Stimulated activated CD4-positive, alpha-beta T cell treated with anti-CD3 and anti-CD28 coated beads, TNF-alpha, amount 100 ng/mL, for 4 hours (primary cell): Measurements from ENCODE around the gene ARMH4.

ENCODE experiments used
- DNase-seq, 3 experiments: peaks; one replicate each; pipeline ENCODE4 v3.0.0-alpha.2; 2020; ENCODE audit warnings: low read depth in 3 of 3

Gene ARMH4

GRCh38 chr14:58152014-58152857 lies at the start of gene ARMH4:
Gene ARMH4, minus strand, starts transcription at chr14:58152213. Its CDS starts 12,855 bp downstream, at chr14:58139358.
- DNase-seq = peak; percentile 36 to 53 (median 42)

- DNase-seq = no peak
Observed at GRCh38 chr14:58200846-58201245, 48.8 kb upstream of the ARMH4 start.

GRCh38 chr14:58200480-58200841 lies 48.4 kb upstream of the ARMH4 start:
- DNase-seq = no peak

GRCh38 chr14:58199726-58200479 lies 47.9 kb upstream of the ARMH4 start, which contains the start of gene ACTR10:
Gene ACTR10, plus strand, starts transcription at chr14:58200149. Its CDS starts 69 bp downstream, at chr14:58200218.
- DNase-seq = peak; percentile 77 to 83 (median 81)

GRCh38 chr14:58198086-58198485 lies 46.1 kb upstream of the ARMH4 start:
- DNase-seq = no peak

GRCh38 chr14:58196198-58196597 lies 44.2 kb upstream of the ARMH4 start:
- no peak for DNase-seq

GRCh38 chr14:58193542-58193941 lies 41.5 kb upstream of the ARMH4 start:
- no peak for DNase-seq

GRCh38 chr14:58191763-58192601 lies 40.0 kb upstream of the ARMH4 start:
- no peak for DNase-seq

GRCh38 chr14:58189176-58189575 lies 37.2 kb upstream of the ARMH4 start:
- no peak for DNase-seq

- no peak for DNase-seq
Observed at GRCh38 chr14:58177125-58177524, 25.1 kb upstream of the ARMH4 start.

GRCh38 chr14:58171090-58171489 lies 19.1 kb upstream of the ARMH4 start:
- peak in 2 of 3 experiments; percentile 17 to 25 for DNase-seq

- no peak for DNase-seq
Observed at GRCh38 chr14:58167891-58168290, 15.9 kb upstream of the ARMH4 start.

- DNase-seq = no peak
Observed at GRCh38 chr14:58167057-58167456, 15.0 kb upstream of the ARMH4 start.

- DNase-seq = peak; percentile 59 to 65 (median 60)
Observed at GRCh38 chr14:58166005-58166983, 14.3 kb upstream of the ARMH4 start.

GRCh38 chr14:58160561-58160960 lies 8.5 kb upstream of the ARMH4 start:
- DNase-seq = no peak

GRCh38 chr14:58151133-58152013 lies 640 bp downstream of the ARMH4 start:
- DNase-seq = no peak

- DNase-seq = no peak
Observed at GRCh38 chr14:58150243-58150805, 1.7 kb downstream of the ARMH4 start.

GRCh38 chr14:58149196-58149595 lies 2.8 kb downstream of the ARMH4 start:
- DNase-seq = no peak

- DNase-seq = no peak
Observed at GRCh38 chr14:58146399-58146798, 5.6 kb downstream of the ARMH4 start.
